PC-9 (cell line): ENCODE measurements around the gene ITSN1. TPM values are rescaled to one million over a fixed set of nuclear protein-coding genes. Genes with fewer than 3 reads are reported as not detected.
"Not testable (repeated sequence)": the region's sequence is repeated elsewhere in the genome, so short reads cannot be mapped to it uniquely, and the experiment has no call there.

Source experiments
- BruUV-seq: library from RNA; stranded (reverse); fragments of 400-500 nt; replicated peaks from 2 replicates; lab custom pipeline; 2021; lab: Mats Ljungman, UMichigan
- CTCF ChIA-PET: fragments of 300-600 bp; sonication (Branson Sonifier 250); formaldehyde crosslinking; loops from one replicate; lab custom pipeline; 2022; ENCODE audit warnings: antibody characterized with exemption; lab: Charles Lee
- POLR2A ChIA-PET: fragments of 300-600 bp; sonication (Branson Sonifier 250); formaldehyde crosslinking; loops from one replicate; lab custom pipeline; 2022; ENCODE audit warnings: antibody characterized with exemption; ENCODE audit not compliant: unreplicated experiment; lab: Charles Lee
- DNase-seq, 2 experiments: peaks; one replicate each; pipeline versions ENCODE4 v3.0.0 to v3.0.0-alpha.2; 2015 to 2022; ENCODE audit warnings: mixed read lengths in 1 of 2
- H2AFZ ChIP-seq: fragments of 200-600 bp; sonication (generic); 2 replicates; pipeline ENCODE4 v1.8.1; 2017; ENCODE audit warnings: antibody characterized with exemption
- H3F3A ChIP-seq: fragments of 200-600 bp; sonication (generic); 2 replicates; pipeline ENCODE4 v1.8.1; 2017; ENCODE audit warnings: antibody characterized with exemption, mild to moderate bottlenecking, low read depth; ENCODE audit not compliant: insufficient read depth
- H3K27ac ChIP-seq: fragments of 200-600 bp; sonication (generic); 2 replicates; pipeline ENCODE4 v1.6.1; 2016; ENCODE audit warnings: mixed run types
- H3K27me3 ChIP-seq: fragments of 200-600 bp; sonication (generic); 2 replicates; pipeline ENCODE4 v1.6.1; 2016; ENCODE audit warnings: low read depth, mixed run types; ENCODE audit not compliant: insufficient read depth
- H3K36me3 ChIP-seq: fragments of 200-600 bp; sonication (generic); 2 replicates; pipeline ENCODE4 v1.6.1; 2016; ENCODE audit warnings: low read depth, mixed run types
- H3K4me1 ChIP-seq: fragments of 200-600 bp; sonication (generic); replicated peaks from 2 replicates; pipeline ENCODE4 v1.6.1; 2016; ENCODE audit warnings: mixed run types; ENCODE audit not compliant: insufficient read depth
- H3K4me2 ChIP-seq: fragments of 200-600 bp; sonication (generic); 2 replicates; pipeline ENCODE4 v1.6.1; 2017; ENCODE audit warnings: mixed run types
- H3K4me3 ChIP-seq: fragments of 200-600 bp; sonication (generic); 2 replicates; pipeline ENCODE4 v1.6.1; 2016; ENCODE audit warnings: mixed run types
- H3K79me2 ChIP-seq: fragments of 200-600 bp; sonication (generic); 2 replicates; pipeline ENCODE4 v1.6.1; 2017; ENCODE audit warnings: low read depth, mixed run types
- H3K9me2 ChIP-seq: fragments of 200-600 bp; sonication (generic); 2 replicates; pipeline ENCODE4 v1.8.1; 2017; ENCODE audit warnings: mild to moderate bottlenecking; ENCODE audit not compliant: insufficient read depth
- H3K9me3 ChIP-seq: fragments of 200-600 bp; sonication (generic); 2 replicates; pipeline ENCODE4 v1.8.1; 2016; ENCODE audit warnings: low read depth; ENCODE audit not compliant: insufficient read depth
- H4K20me1 ChIP-seq: fragments of 200-600 bp; sonication (generic); 2 replicates; pipeline ENCODE4 v1.8.1; 2017; ENCODE audit not compliant: insufficient read depth
- EZH2 ChIP-seq: fragments of 200-600 bp; sonication (generic); IDR thresholded peaks from 2 replicates; pipeline ENCODE4 v1.8.0; 2017; ENCODE audit warnings: antibody characterized with exemption, low read depth
- intact Hi-C: fragments of 100-400 bp; cut with micrococcal nuclease; formaldehyde crosslinking; loops from one replicate; pipeline ENCODE4 v1.10.0; 2022; ENCODE audit not compliant: unreplicated experiment
- total RNA-seq: library from RNA; stranded (reverse); gene quantifications from 2 replicates; pipeline ENCODE4 v1.2.3, GENCODE V29; 2021
- TF ChIP-seq, protein P1 (sequence below): fragments of 200-600 bp; sonication (generic); conservative IDR thresholded peaks from 2 replicates; pipeline ENCODE4 v1.6.1; 2017; ENCODE audit warnings: mixed run types, antibody characterized with exemption, mild to moderate bottlenecking, moderate library complexity

ITSN1 gene
- total RNA-seq, 1 experiment from 2014 or later: 46.3 TPM

DNA sequence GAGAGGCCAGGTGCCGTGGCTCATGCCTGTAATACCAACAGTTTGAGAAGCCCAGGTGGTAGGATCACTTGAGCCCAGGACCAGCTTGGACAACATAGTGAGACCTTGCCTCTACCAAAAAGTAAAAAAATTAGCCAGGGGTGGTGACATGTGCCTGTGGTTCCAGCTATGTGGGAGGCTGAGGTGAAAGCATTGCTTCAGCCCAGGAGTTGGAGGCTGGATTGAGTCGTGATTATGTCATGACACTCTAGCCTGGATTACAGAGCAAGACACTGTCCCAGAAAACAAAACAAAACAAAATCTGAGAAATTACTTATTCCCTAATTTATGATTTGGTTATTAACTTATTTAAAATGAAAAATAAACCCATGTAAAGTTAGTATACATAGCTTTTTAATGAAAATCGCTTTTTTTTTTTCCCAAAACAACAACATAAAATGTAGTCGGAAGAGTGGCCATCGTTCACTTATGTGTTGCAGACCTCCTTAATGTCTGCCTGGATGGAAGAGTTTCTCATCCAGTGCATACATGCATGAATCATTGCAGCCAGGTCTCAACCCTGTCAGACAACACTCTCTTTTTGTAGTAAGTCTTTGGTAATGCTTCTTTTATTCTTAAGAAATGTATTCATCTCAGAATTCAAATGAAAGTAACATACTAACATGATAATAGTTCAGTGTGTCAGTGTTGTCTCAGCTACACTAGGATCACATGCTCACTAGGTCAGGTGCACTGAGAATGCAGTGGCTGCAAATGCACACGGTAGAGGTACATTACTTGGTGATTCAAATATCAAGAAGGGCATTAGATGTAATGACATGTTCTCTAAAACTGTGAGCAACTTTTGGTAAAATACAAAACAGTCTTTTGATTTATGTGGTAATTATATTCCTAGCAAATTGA is 28.0 kb downstream of the ITSN1 start:
- no peaks in the 10 kb centered on the region for H4K20me1 ChIP-seq
- H3K9me2 ChIP-seq: no peaks in the 10 kb centered on the region
- no TSS peak for BruUV-seq
- H3K36me3 ChIP-seq: no peaks in the 10 kb centered on the region
- TF ChIP-seq, protein P1, sequence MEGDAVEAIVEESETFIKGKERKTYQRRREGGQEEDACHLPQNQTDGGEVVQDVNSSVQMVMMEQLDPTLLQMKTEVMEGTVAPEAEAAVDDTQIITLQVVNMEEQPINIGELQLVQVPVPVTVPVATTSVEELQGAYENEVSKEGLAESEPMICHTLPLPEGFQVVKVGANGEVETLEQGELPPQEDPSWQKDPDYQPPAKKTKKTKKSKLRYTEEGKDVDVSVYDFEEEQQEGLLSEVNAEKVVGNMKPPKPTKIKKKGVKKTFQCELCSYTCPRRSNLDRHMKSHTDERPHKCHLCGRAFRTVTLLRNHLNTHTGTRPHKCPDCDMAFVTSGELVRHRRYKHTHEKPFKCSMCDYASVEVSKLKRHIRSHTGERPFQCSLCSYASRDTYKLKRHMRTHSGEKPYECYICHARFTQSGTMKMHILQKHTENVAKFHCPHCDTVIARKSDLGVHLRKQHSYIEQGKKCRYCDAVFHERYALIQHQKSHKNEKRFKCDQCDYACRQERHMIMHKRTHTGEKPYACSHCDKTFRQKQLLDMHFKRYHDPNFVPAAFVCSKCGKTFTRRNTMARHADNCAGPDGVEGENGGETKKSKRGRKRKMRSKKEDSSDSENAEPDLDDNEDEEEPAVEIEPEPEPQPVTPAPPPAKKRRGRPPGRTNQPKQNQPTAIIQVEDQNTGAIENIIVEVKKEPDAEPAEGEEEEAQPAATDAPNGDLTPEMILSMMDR: no peak
- no peak for TF ChIP-seq EZH2
- H3K4me1 ChIP-seq: no peaks in the 10 kb centered on the region
- POLR2A ChIA-PET: no interaction called here
- H3F3A ChIP-seq: no peaks in the 10 kb centered on the region
- no peak overlapping the region for H2AFZ ChIP-seq
- no peak overlapping the region for H3K4me3 ChIP-seq
- no peak for DNase-seq
- no peak overlapping the region for H3K4me2 ChIP-seq
- no peaks in the 10 kb centered on the region for H3K9me3 ChIP-seq
- H3K27me3 ChIP-seq: no peaks in the 10 kb centered on the region
- H3K79me2 ChIP-seq: 0 out of 2 replicates have a peak, but pooled peaks cover 16% of the 10 kb centered on the region
- intact Hi-C loops: no loop called here
- CTCF ChIA-PET: no interaction called here
- H3K27ac ChIP-seq: no peak overlapping the region

DNA sequence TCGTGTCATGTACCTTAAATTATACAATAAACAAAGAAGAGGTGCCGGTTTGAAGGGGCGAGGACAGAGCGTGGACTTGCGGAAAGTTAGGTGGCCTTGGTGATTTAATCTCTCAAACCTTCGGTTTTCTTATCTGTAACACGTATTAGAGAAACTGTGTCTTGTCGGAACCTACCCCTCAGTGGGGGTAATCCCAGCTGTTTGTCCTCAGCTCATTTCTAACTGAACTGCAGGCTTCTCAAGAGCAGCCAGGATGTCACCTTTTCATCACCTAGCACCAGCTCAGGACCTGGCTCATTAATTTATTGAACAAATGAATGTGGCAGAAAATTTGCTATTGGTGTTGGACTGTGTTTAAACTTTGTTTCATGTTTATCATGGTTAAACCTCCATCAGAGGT is 31.2 kb downstream of the ITSN1 start:
- Histone ChIP-seq H3K79me2 (0 out of 2 replicates have a peak, but pooled peaks cover 13% of the 10 kb centered on the region), H3K9me3 (no peaks in the 10 kb centered on the region), H3K27ac (no peak overlapping the region), H3K9me2 (no peaks in the 10 kb centered on the region), H3K4me3 (no peak overlapping the region), H4K20me1 (no peaks in the 10 kb centered on the region), H3F3A (no peaks in the 10 kb centered on the region), H3K4me2 (no peak overlapping the region), H3K27me3 (no peaks in the 10 kb centered on the region), H3K4me1 (0 out of 2 replicates have a peak, but pooled peaks cover 2% of the 10 kb centered on the region), H2AFZ (no peak overlapping the region), H3K36me3 (no peaks in the 10 kb centered on the region)
- TF ChIP-seq, protein P1: no peak
- TF ChIP-seq EZH2: no peak
- no TSS peak for BruUV-seq
- intact Hi-C loops: no loop called here
- ChIA-PET CTCF (no interaction called here), POLR2A (interaction anchor here (0.7 kb wide), 1 partner anchor 696 kb away, joined by 6 read pairs; no protein-coding TSS in a partner anchor)
- DNase-seq: no peak

DNA sequence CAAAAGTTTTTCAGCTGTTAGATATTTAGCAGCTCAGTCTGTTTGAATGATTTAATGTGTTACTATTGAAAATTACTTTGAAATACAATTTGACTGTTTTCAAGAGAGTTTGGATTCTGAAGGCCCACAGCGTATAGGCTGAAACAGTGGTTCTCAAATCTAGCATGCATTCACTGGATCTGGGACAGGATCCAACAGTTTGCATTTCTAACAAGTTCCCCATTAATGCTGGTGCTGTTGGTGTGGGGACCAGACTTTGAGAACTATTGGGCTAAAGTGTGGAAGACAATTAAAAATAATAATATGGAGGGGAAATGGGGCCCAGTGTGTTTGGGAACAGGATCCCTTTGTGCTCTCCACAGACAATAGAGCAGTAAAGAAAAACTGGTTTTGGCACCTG is 31.9 kb downstream of the ITSN1 start:
- CTCF ChIA-PET: no interaction called here
- H4K20me1 ChIP-seq: no peaks in the 10 kb centered on the region

DNA sequence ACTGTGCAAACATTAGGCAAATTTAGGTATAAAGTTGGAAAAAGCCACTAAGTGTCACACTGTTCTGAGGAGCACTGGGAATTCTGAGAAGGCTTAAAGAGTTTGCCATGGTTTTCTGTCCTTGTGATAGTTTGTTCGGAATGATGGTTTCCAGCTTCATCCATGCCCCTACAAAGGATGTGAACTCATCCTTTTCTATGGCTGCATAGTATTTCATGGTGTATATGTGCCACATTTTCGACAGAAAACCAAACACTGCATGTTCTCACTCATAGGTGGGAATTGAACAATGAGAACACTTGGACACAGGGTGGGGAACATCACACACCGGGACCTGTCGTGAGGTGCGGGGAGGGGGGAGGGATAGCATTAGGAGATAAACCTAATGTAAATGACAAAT is 34.4 kb downstream of the ITSN1 start:
- peaks cover 16% of the 10 kb centered on the region for H3K79me2 ChIP-seq
- intact Hi-C loops, BruUV-seq: not testable (repeated sequence)

More for the DNA sequence above, 31.9 kb downstream of the ITSN1 start:
- POLR2A ChIA-PET: no interaction called here
- H2AFZ ChIP-seq: no peak overlapping the region
- H3K36me3 ChIP-seq: no peaks in the 10 kb centered on the region
- no peaks in the 10 kb centered on the region for H3K9me2 ChIP-seq
- H3K4me3 ChIP-seq: no peak overlapping the region
- DNase-seq: no peak
- H3K9me3 ChIP-seq: no peaks in the 10 kb centered on the region
- 0 out of 2 replicates have a peak, but pooled peaks cover 10% of the 10 kb centered on the region for H3K4me1 ChIP-seq
- H3K27me3 ChIP-seq: no peaks in the 10 kb centered on the region
- BruUV-seq: no TSS peak
- TF ChIP-seq, protein P1: no peak
- no peak for TF ChIP-seq EZH2
- H3K4me2 ChIP-seq: no peak overlapping the region
- intact Hi-C loops: no loop called here
- H3F3A ChIP-seq: no peaks in the 10 kb centered on the region
- H3K27ac ChIP-seq: no peak overlapping the region
- 0 out of 2 replicates have a peak, but pooled peaks cover 7% of the 10 kb centered on the region for H3K79me2 ChIP-seq

More for the DNA sequence above, 34.4 kb downstream of the ITSN1 start:
- POLR2A ChIA-PET, H4K20me1 ChIP-seq, CTCF ChIA-PET, H3K4me3 ChIP-seq, H3K9me3 ChIP-seq, H3K27me3 ChIP-seq, H3K4me2 ChIP-seq, H2AFZ ChIP-seq, H3K27ac ChIP-seq, H3K36me3 ChIP-seq, H3K9me2 ChIP-seq, H3F3A ChIP-seq, DNase-seq: not testable (repeated sequence)
- H3K4me1 ChIP-seq: peaks cover 12% of the 10 kb centered on the region; the same call in 1 of the 2 replicates
